SKM-1 treated with dmso at 0.1 percent for 144 hours (cell line): Measurements from ENCODE around the gene WDR48.

Experiments
- DNase-seq: peaks from one replicate; lab custom pipeline; 2025; ENCODE audit not compliant: unreplicated experiment; lab: John Stamatoyannopoulos, UW

Gene WDR48

GRCh38 chr3:39063143-39063542 lies 11.3 kb downstream of the WDR48 start:
- DNase-seq, result no peak

GRCh38 chr3:39064646-39065045 lies 12.8 kb downstream of the WDR48 start:
- no peak for DNase-seq

GRCh38 chr3:39065197-39065596 lies 13.4 kb downstream of the WDR48 start:
- DNase-seq, result peak; percentile 76

GRCh38 chr3:39067286-39067685 lies 15.5 kb downstream of the WDR48 start:
- no peak for DNase-seq

GRCh38 chr3:39068556-39068955 lies 16.7 kb downstream of the WDR48 start:
- DNase-seq, result no peak

- no peak for DNase-seq
Measured at GRCh38 chr3:39075910-39076309, 24.1 kb downstream of the WDR48 start.

- no peak for DNase-seq
Measured at GRCh38 chr3:39079530-39079929, 27.7 kb downstream of the WDR48 start.

GRCh38 chr3:39080026-39080425 lies 28.2 kb downstream of the WDR48 start:
- no peak for DNase-seq

- DNase-seq, result no peak
Measured at GRCh38 chr3:39082666-39083313, 31.0 kb downstream of the WDR48 start.

GRCh38 chr3:39086144-39086543 lies 34.3 kb downstream of the WDR48 start:
- DNase-seq, result no peak

- DNase-seq, result no peak
Measured at GRCh38 chr3:39088456-39088855, 36.6 kb downstream of the WDR48 start.

GRCh38 chr3:39088889-39089288 lies 37.1 kb downstream of the WDR48 start:
- DNase-seq, result no peak

GRCh38 chr3:39090922-39091321 lies 39.1 kb downstream of the WDR48 start:
- no peak for DNase-seq

- no peak for DNase-seq
Measured at GRCh38 chr3:39094851-39095677, 43.2 kb downstream of the WDR48 start.

- no peak for DNase-seq
Measured at GRCh38 chr3:39095778-39096177, 44.0 kb downstream of the WDR48 start.

GRCh38 chr3:39096775-39097174 lies 45.0 kb downstream of the WDR48 start:
- no peak for DNase-seq

- no peak for DNase-seq
Measured at GRCh38 chr3:39097716-39098472, 46.1 kb downstream of the WDR48 start.

GRCh38 chr3:39098473-39099000 lies 46.7 kb downstream of the WDR48 start:
- DNase-seq, result no peak

- DNase-seq, result no peak
Measured at GRCh38 chr3:39099242-39099641, 47.4 kb downstream of the WDR48 start.

GRCh38 chr3:39099738-39100499 lies 48.1 kb downstream of the WDR48 start:
- DNase-seq, result no peak

GRCh38 chr3:39100500-39100886 lies 48.7 kb downstream of the WDR48 start:
- DNase-seq, result no peak
